Heart left ventricle (tissue), 16 donors: ENCODE results near the gene OR6Q1. TPM values are rescaled to one million over a fixed set of nuclear protein-coding genes. Genes with fewer than 3 reads are reported as not detected.

ENCODE experiments used
- ATAC-seq, 4 donors: fragments of 200-7000 bp; cut with Tn5 transposase; one replicate each; pipeline ENCODE4 v1.9.1; 2020 to 2022; ENCODE audit warnings: moderate library complexity in 4 of 4, mild to moderate bottlenecking in 3 of 4, moderate number of reproducible peaks in 1 of 4
- DNase-seq, 5 donors: peaks; one replicate each; pipeline ENCODE4 v3.0.0-alpha.2; 2020
- H3K27ac ChIP-seq, 12 donors: fragments of 200-600 bp; sonication (generic) in 4 of 12; one replicate each; pipeline versions ENCODE4 v1.5.0 to v1.8.0; 2016 to 2022; ENCODE audit warnings: mild to moderate bottlenecking in 2 of 12
- H3K27me3 ChIP-seq, 9 donors: fragments of 200-600 bp; sonication (generic) in 2 of 9; one replicate each; pipeline versions ENCODE4 v1.5.1 to v1.8.0; 2016 to 2022; ENCODE audit warnings: mild to moderate bottlenecking in 3 of 9
- H3K36me3 ChIP-seq, 9 donors: fragments of 200-600 bp; sonication (generic) in 2 of 9; one replicate each; pipeline versions ENCODE4 v1.5.0 to v1.8.0; 2018 to 2022; ENCODE audit warnings: mild to moderate bottlenecking in 2 of 9
- H3K4me1 ChIP-seq, 12 donors: fragments of 200-600 bp; sonication (generic) in 4 of 12; one replicate each; pipeline versions ENCODE4 v1.5.0 to v1.8.0; 2016 to 2022; ENCODE audit warnings: mild to moderate bottlenecking in 3 of 12
- H3K4me3 ChIP-seq, 12 donors: fragments of 200-600 bp; sonication (generic) in 4 of 12; one replicate each; pipeline versions ENCODE4 v1.5.0 to v1.8.0; 2017 to 2022; ENCODE audit warnings: mild to moderate bottlenecking in 9 of 12, moderate library complexity in 4 of 12
- H3K9me3 ChIP-seq, 12 donors: fragments of 200-600 bp; sonication (generic) in 4 of 12; one replicate each; pipeline versions ENCODE4 v1.5.0 to v1.8.0; 2016 to 2022; ENCODE audit warnings: mild to moderate bottlenecking in 1 of 12
- POLR2A ChIP-seq, 2 donors: fragments of 450-650 bp; IDR thresholded peaks; one replicate each; pipeline ENCODE4 v1.6.1; 2017; ENCODE audit warnings: antibody characterized with exemption in 2 of 2, mild to moderate bottlenecking in 2 of 2, moderate library complexity in 2 of 2
- WGBS, 4 donors: extraction: QIAGEN DNeasy Blood & Tissue Kit in 2 of 4; methylation state at CpG; one replicate each; pipeline versions ENCODE4 v1.1.5 to v1.1.7; 2013 to 2018; 5-methylcytosine and 5-hydroxymethylcytosine counted together
- intact Hi-C, 10 donors: fragments of 100-400 bp; cut with DNase I; formaldehyde crosslinking; loops; one replicate each; pipeline versions ENCODE4 v1.11.1 to v1.14.2; 2022
- polyA plus RNA-seq, 2 donors: library from polyadenylated mRNA; stranded (reverse); fragments of 200-250 nt; gene quantifications; one replicate each; pipeline ENCODE4 v1.2.3, GENCODE V29; 2013
- total RNA-seq, 9 donors: library from RNA; depleted of rRNA in 2 of 9; stranded (reverse); fragments of >200 nt in 2 of 9; fragmentation: NEBNext Ultra II Directional in 3 of 9; extraction: Animal tissue kit (Norgen Biotek cat#: 25700) in 3 of 9; gene quantifications; one replicate each; pipeline versions ENCODE4 v1.1.0 to v1.2.4, GENCODE V29; 2016 to 2023
- TF ChIP-seq, protein P1 (sequence below), 12 donors: fragments of 200-600 bp; sonication (generic) in 4 of 12; IDR thresholded peaks; one replicate each; pipeline versions ENCODE4 v1.5.0 to v1.8.0; 2018 to 2022; ENCODE audit warnings: antibody characterized with exemption in 12 of 12, mild to moderate bottlenecking in 5 of 12
- donor health status: ischemic (EF 13 %, LVEDD 7.1; RV severe dilation, severe dysfunction).
- donor health status: healthy with polysubstance abuse.
- donor health status: DM: no; HTN: yes; CAD: no.
- donor health status: DM: no; HTN: no; CAD: no.
- donor health status: ischemic (EF 25% LVEDD 6.9; RV normal size, moderate dysfunction).
- donor health status: ischemic (EF 25% LVEDD 5.7; RV mildly dilated, moderate dysfunction).
- donor health status: healthy.
- donor health status: DM: yes; HTN: yes; CAD: no.
- donor health status: ischemic (EF 35%, LVEDD 5.7; RV mildly dilated, moderate dysfunction).
- donor health status: nonischemic (EF 11% LVEDD 7.7; RV severe dilation, severe dysfunction).
- donor health status: DM: yes; HTN: yes; CAD: no.
- donor health status: PGD.
- donor health status: ischemic (EF 29% LVEDD 5.4; RV normal size, mild dysfunction).
- donor health status: nonischemic (EF 23%, LVEDD 6.1; RV moderate dilation, normal function).

OR6Q1 gene
- total and polyA plus RNA-seq, 11 donors: not detected

- 82 to 100% (median 93%) methylated on average over 1 of the region's 1 CpG for WGBS, 4 donors
- TF ChIP-seq POLR2A (IDR thresholded peaks at IDR 0.05): no peak
- TF ChIP-seq, protein P1, sequence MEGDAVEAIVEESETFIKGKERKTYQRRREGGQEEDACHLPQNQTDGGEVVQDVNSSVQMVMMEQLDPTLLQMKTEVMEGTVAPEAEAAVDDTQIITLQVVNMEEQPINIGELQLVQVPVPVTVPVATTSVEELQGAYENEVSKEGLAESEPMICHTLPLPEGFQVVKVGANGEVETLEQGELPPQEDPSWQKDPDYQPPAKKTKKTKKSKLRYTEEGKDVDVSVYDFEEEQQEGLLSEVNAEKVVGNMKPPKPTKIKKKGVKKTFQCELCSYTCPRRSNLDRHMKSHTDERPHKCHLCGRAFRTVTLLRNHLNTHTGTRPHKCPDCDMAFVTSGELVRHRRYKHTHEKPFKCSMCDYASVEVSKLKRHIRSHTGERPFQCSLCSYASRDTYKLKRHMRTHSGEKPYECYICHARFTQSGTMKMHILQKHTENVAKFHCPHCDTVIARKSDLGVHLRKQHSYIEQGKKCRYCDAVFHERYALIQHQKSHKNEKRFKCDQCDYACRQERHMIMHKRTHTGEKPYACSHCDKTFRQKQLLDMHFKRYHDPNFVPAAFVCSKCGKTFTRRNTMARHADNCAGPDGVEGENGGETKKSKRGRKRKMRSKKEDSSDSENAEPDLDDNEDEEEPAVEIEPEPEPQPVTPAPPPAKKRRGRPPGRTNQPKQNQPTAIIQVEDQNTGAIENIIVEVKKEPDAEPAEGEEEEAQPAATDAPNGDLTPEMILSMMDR (IDR thresholded peaks at IDR 0.05): no peak
- H3K27ac ChIP-seq: no peak overlapping the region
- no peaks in the 10 kb centered on the region for H3K36me3 ChIP-seq
- intact Hi-C loops: no loop called here
- no peaks in the 10 kb centered on the region for H3K4me1 ChIP-seq
- H3K4me3 ChIP-seq: no peak overlapping the region
- no peaks in the 10 kb centered on the region for H3K27me3 ChIP-seq
- H3K9me3 ChIP-seq: peaks cover 0 to 5% (median 0%) of the 10 kb centered on the region in 12 donors
- ATAC-seq (no peak), DNase-seq (no peak)
These were observed 39.8 kb downstream of the OR6Q1 start for GRCh38 chr11:58070585-58070984.

- ATAC-seq: no peak
- 34 to 61% (median 40%) methylated on average over 2 of the region's 2 CpGs for WGBS, 4 donors
- Histone ChIP-seq H3K4me1 (no peaks in the 10 kb centered on the region), H3K27me3 (no peaks in the 10 kb centered on the region), H3K27ac (no peak overlapping the region), H3K9me3 (peaks cover 0 to 5% (median 0%) of the 10 kb centered on the region in 12 donors), H3K4me3 (no peak overlapping the region), H3K36me3 (no peaks in the 10 kb centered on the region)
- TF ChIP-seq, protein P1 (IDR thresholded peaks at IDR 0.05): no peak
- no peak for TF ChIP-seq POLR2A (IDR thresholded peaks at IDR 0.05)
- no peak for DNase-seq
- intact Hi-C loops: no loop called here
These were observed 45.0 kb downstream of the OR6Q1 start for GRCh38 chr11:58075781-58076180.

Other genes starting within 250 kb of the OR6Q1 start
- not detected for gene OR9Q1, start 7.1 kb upstream of the OR6Q1 start, total RNA-seq
- not detected for gene OR9Q1, start 7.1 kb upstream of the OR6Q1 start, polyA plus RNA-seq
- gene OR9I1, start 94.6 kb downstream of the OR6Q1 start, total RNA-seq: not detected
- gene OR9I1, start 94.6 kb downstream of the OR6Q1 start, polyA plus RNA-seq: not detected
- not detected for gene OR9Q2, start 158.1 kb downstream of the OR6Q1 start, total RNA-seq
- gene OR9Q2, start 158.1 kb downstream of the OR6Q1 start, polyA plus RNA-seq: not detected
- gene OR1S2, start 173.2 kb downstream of the OR6Q1 start, total RNA-seq: not detected
- gene OR1S2, start 173.2 kb downstream of the OR6Q1 start, polyA plus RNA-seq: not detected
- gene OR1S1, start 181.8 kb downstream of the OR6Q1 start, total RNA-seq: not detected
- gene OR1S1, start 181.8 kb downstream of the OR6Q1 start, polyA plus RNA-seq: not detected
- not detected for gene OR10Q1, start 198.0 kb downstream of the OR6Q1 start, total RNA-seq
- not detected for gene OR10Q1, start 198.0 kb downstream of the OR6Q1 start, polyA plus RNA-seq
- gene OR10W1, start 237.3 kb downstream of the OR6Q1 start, total RNA-seq: not detected
- gene OR10W1, start 237.3 kb downstream of the OR6Q1 start, polyA plus RNA-seq: not detected